ENCODE results near the gene TYW5. TPM values are rescaled to one million over a fixed set of nuclear protein-coding genes. Genes with fewer than 3 reads are reported as not detected.
A peak's percentile ranks its signal among the peaks of the same experiment; 100 is the strongest.

TYW5 gene
- total and polyA plus RNA-seq, 2 of the 13 experiments (the other 11 are each of a cell fraction or from before 2014, with no cell fraction given), result 8.3 to 14.6 TPM

GRCh38 chr2:199989822-199990221 lies 34.5 kb upstream of the TYW5 start:
- H3K4me2 ChIP-seq (ENCODE audit: low read depth, low read length), result no peak overlapping the region
- ATAC-seq (peak; percentile 40; the same call in 2 of the 3 replicates), FAIRE-seq (no peak), DNase-seq (ENCODE audit: low spot score) (no peak)
- H3K4me1 ChIP-seq (ENCODE audit: insufficient read depth, low read length), result peaks cover 9% of the 10 kb centered on the region
- H3K79me2 ChIP-seq (ENCODE audit: insufficient read depth, low read length), result no peaks in the 10 kb centered on the region
- H3K36me3 ChIP-seq (replicated peaks in 1 of 2; ENCODE audit: control insufficient read depth in 1 of 2, insufficient read depth in 2 of 2, low read length in 2 of 2), result no peaks in the 10 kb centered on the region
- WGBS (ENCODE audit: low lambda C conversion rate), result 27% methylated on average over 5 of the region's 5 CpGs
- no peak for TF ChIP-seq AKAP8 (CRISPR knock-in tag; IDR thresholded peaks at IDR 0.05)
- no peak for TF ChIP-seq SAFB2 (CRISPR knock-in tag; IDR thresholded peaks at IDR 0.05; ENCODE audit: borderline replicate concordance, low read depth)
- no peak overlapping the region for H3K4me3 ChIP-seq (replicated peaks in 1 of 3; ENCODE audit: insufficient read depth in 1 of 3, low read depth in 2 of 3, low read length in 3 of 3)
- intact Hi-C loops (cut with micrococcal nuclease; ENCODE audit: unreplicated experiment) (loop anchor here (5.0 to 10.0 kb wide), 4 partner anchors 87 to 415 kb away; no protein-coding TSS in a partner anchor), in situ Hi-C loops (cut with HindIII; ENCODE audit: extremely low pct_ligation_motif_present, low pct_unique_long_range_greater_than_20kb) (loop anchor here (10.0 kb wide), 1 partner anchor 315 kb away; the partner anchor contains the start of gene SPATS2L)
- H3K27ac ChIP-seq (ENCODE audit: extremely low read length, insufficient read depth, low read length), result no peak overlapping the region
- 0 out of 5 replicates have a peak, but pooled peaks cover 0 to 5% of the 10 kb centered on the region in 2 experiments for H3K27me3 ChIP-seq (ENCODE audit: control insufficient read depth in 1 of 2, insufficient read depth in 2 of 2, low read length in 2 of 2)
- BruUV-seq (replicated peaks), result no TSS peak
- CTCF ChIA-PET (ENCODE audit: low intra/inter-chr PET ratio, low total read pairs), result no interaction called here
- no peaks in the 10 kb centered on the region for H3K9me3 ChIP-seq (ENCODE audit: low read length)
- POLR2A ChIA-PET, result no interaction called here
- no peak overlapping the region for H3K9ac ChIP-seq (ENCODE audit: insufficient read depth, low read depth, low read length)
- no peaks in the 10 kb centered on the region for H4K20me1 ChIP-seq (ENCODE audit: insufficient read depth, low read length)
- no peak overlapping the region for H2AFZ ChIP-seq (ENCODE audit: low read length)

DNA sequence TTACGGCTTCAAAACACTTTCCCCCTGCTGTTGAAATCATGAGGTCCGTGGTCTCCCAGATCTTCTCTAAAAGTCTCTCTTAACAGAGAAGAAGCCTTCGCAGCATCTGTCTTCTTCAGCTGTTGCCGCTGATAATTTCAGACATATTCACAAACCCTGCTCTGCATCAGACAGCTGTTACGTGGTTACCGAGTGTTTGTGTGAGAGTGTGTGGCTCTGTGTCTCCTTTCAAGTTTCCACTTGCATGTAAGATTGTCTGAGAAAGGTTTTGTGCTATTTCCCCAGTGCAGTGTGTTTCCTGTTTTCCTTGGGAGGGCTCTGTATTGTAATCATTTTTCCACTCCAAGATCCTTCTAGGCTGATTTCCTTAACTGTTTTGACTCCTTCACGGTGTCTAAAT lies 32.9 kb upstream of the TYW5 start:
- no TSS peak for BruUV-seq (replicated peaks)
- CTCF ChIA-PET (ENCODE audit: low intra/inter-chr PET ratio, low total read pairs), result no interaction called here
- H3K4me3 ChIP-seq (replicated peaks in 1 of 3; ENCODE audit: insufficient read depth in 1 of 3, low read depth in 2 of 3, low read length in 3 of 3), result no peak overlapping the region
- TF ChIP-seq SKIL (CRISPR knock-in tag; IDR thresholded peaks at IDR 0.05; ENCODE audit: borderline replicate concordance), result no peak
- TF ChIP-seq ZHX1 (CRISPR knock-in tag; IDR thresholded peaks at IDR 0.05; ENCODE audit: low read depth), result no peak
- TF ChIP-seq, protein P1, sequence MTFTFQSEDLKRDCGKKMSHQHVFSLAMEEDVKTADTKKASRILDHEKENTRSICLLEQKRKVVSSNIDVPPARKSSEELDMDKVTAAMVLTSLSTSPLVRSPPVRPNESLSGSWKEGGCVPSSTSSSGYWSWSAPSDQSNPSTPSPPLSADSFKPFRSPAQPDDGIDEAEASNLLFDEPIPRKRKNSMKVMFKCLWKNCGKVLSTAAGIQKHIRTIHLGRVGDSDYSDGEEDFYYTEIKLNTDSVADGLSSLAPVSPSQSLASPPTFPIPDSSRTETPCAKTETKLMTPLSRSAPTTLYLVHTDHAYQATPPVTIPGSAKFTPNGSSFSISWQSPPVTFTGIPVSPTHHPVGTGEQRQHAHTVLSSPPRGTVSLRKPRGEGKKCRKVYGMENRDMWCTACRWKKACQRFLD (CRISPR knock-in tag; IDR thresholded peaks at IDR 0.05; ENCODE audit: borderline replicate concordance), result no peak
- no peak for TF ChIP-seq THAP9 (CRISPR knock-in tag; IDR thresholded peaks at IDR 0.05; ENCODE audit: borderline replicate concordance)

More for the DNA sequence above, 32.9 kb upstream of the TYW5 start:
- H2AFZ ChIP-seq (ENCODE audit: low read length), result no peak overlapping the region
- ATAC-seq (no peak), FAIRE-seq (no peak), DNase-seq (ENCODE audit: low spot score) (no peak)
- in situ Hi-C loops (cut with HindIII; ENCODE audit: extremely low pct_ligation_motif_present, low pct_unique_long_range_greater_than_20kb), result loop anchor here (10.0 kb wide), 1 partner anchor 317 kb away; the partner anchor contains the start of gene SPATS2L
- H3K4me2 ChIP-seq (ENCODE audit: low read depth, low read length), result no peak overlapping the region
- H3K9ac ChIP-seq (ENCODE audit: insufficient read depth, low read depth, low read length), result no peak overlapping the region
- WGBS (ENCODE audit: low lambda C conversion rate), result 74% methylated on average over 7 of the region's 7 CpGs
- no peaks in the 10 kb centered on the region for H3K79me2 ChIP-seq (ENCODE audit: insufficient read depth, low read length)
- intact Hi-C loops (cut with micrococcal nuclease; ENCODE audit: unreplicated experiment), result loop anchor here (5.0 to 10.0 kb wide), 4 partner anchors 89 to 417 kb away; no protein-coding TSS in a partner anchor
- POLR2A ChIA-PET, result no interaction called here
- no peaks in the 10 kb centered on the region for H3K36me3 ChIP-seq (replicated peaks in 1 of 2; ENCODE audit: control insufficient read depth in 1 of 2, insufficient read depth in 2 of 2, low read length in 2 of 2)
- no peaks in the 10 kb centered on the region for H3K27me3 ChIP-seq (ENCODE audit: control insufficient read depth in 1 of 2, insufficient read depth in 2 of 2, low read length in 2 of 2)
- no peaks in the 10 kb centered on the region for H3K9me3 ChIP-seq (ENCODE audit: low read length)
- H3K27ac ChIP-seq (ENCODE audit: extremely low read length, insufficient read depth, low read length), result no peak overlapping the region
- H3K4me1 ChIP-seq (ENCODE audit: insufficient read depth, low read length), result peaks cover 9% of the 10 kb centered on the region
- no peaks in the 10 kb centered on the region for H4K20me1 ChIP-seq (ENCODE audit: insufficient read depth, low read length)
